GM12878 (cell line): ENCODE data around the gene SNX7. TPM values are rescaled to one million over a fixed set of nuclear protein-coding genes. Genes with fewer than 3 reads are reported as not detected.

ENCODE experiments used
- ATAC-seq: fragments of 200-7000 bp; cut with Tn5 transposase; 3 replicates; pipeline ENCODE4 v1.9.1; 2020; ENCODE audit warnings: mild to moderate bottlenecking, moderate library complexity
- BruUV-seq: library from RNA; stranded (reverse); fragments of 400-500 nt; replicated peaks from 2 replicates; lab custom pipeline; 2021; lab: Mats Ljungman, UMichigan
- CTCF ChIA-PET: fragments of 300-600 bp; sonication (Branson Sonifier 250); formaldehyde crosslinking; extraction: SDS; loops from one replicate; lab custom pipeline; 2021; ENCODE audit warnings: inconsistent platforms; lab: Yijun Ruan, JAX
- POLR2A ChIA-PET: fragments of 350-600 bp; formaldehyde crosslinking; extraction: SDS; loops from one replicate; lab custom pipeline; 2021; ENCODE audit warnings: inconsistent platforms; lab: Charles Lee
- RAD21 ChIA-PET: fragments of 300-600 bp; sonication (Branson Sonifier 250); formaldehyde crosslinking; loops from one replicate; lab custom pipeline; 2023; ENCODE audit warnings: antibody characterized with exemption; ENCODE audit not compliant: unreplicated experiment; lab: Charles Lee
- SMC1A ChIA-PET: fragments of 300-600 bp; sonication (Branson Sonifier 250); formaldehyde crosslinking; loops from one replicate; lab custom pipeline; 2023; ENCODE audit not compliant: unreplicated experiment, uncharacterized antibody; lab: Charles Lee
- DNase-seq: peaks from one replicate; pipeline ENCODE4 v3.0.0-alpha.2; 2011; ENCODE audit warnings: low read depth, low spot score
- FAIRE-seq: peaks from 3 replicates; lab custom pipeline; 2011; peaks lifted over from hg19 to GRCh38; lab: Jason Lieb, UNC
- H2AFZ ChIP-seq: 2 replicates; pipeline ENCODE4 v1.6.0; 2011; ENCODE audit warnings: low read depth, low read length, control low read depth; ENCODE audit not compliant: control insufficient read depth
- H3K27ac ChIP-seq: 2 replicates; pipeline ENCODE4 v1.5.1; 2011; ENCODE audit warnings: control low read depth; ENCODE audit not compliant: control insufficient read depth, insufficient read depth
- H3K27me3 ChIP-seq, 2 experiments: replicated peaks in 1 of 2; 2 replicates each; pipeline versions ENCODE4 v1.6.0 to v1.6.1; 2011; ENCODE audit warnings: low read length in 1 of 2; ENCODE audit not compliant: control insufficient read depth in 2 of 2, insufficient read depth in 2 of 2
- H3K36me3 ChIP-seq, 2 experiments: 2 replicates each; pipeline ENCODE4 v1.5.1; 2011; ENCODE audit warnings: low read length in 1 of 2; ENCODE audit not compliant: control insufficient read depth in 2 of 2, insufficient read depth in 2 of 2
- H3K4me1 ChIP-seq: 2 replicates; pipeline ENCODE4 v1.6.1; 2011; ENCODE audit warnings: mild to moderate bottlenecking, low read length, moderate library complexity, mixed read lengths; ENCODE audit not compliant: control insufficient read depth, insufficient read depth
- H3K4me2 ChIP-seq: 2 replicates; pipeline ENCODE4 v1.6.0; 2011; ENCODE audit warnings: control low read depth; ENCODE audit not compliant: control insufficient read depth, insufficient read depth
- H3K4me3 ChIP-seq: fragments of 200-600 bp; sonication (generic); 2 replicates; pipeline ENCODE4 v1.5.1; 2016
- H3K79me2 ChIP-seq: 2 replicates; pipeline ENCODE4 v1.6.0; 2011; ENCODE audit warnings: low read length; ENCODE audit not compliant: control insufficient read depth, insufficient read depth
- H3K9ac ChIP-seq: 2 replicates; pipeline ENCODE4 v1.8.0; 2011; ENCODE audit warnings: low read length, control low read depth, mixed read lengths; ENCODE audit not compliant: control insufficient read depth, insufficient read depth
- H3K9me3 ChIP-seq: replicated peaks from 3 replicates; pipeline ENCODE4 v1.5.1; 2011; ENCODE audit warnings: mild to moderate bottlenecking, low read length; ENCODE audit not compliant: control insufficient read depth, insufficient read depth
- H4K20me1 ChIP-seq: 2 replicates; pipeline ENCODE4 v1.6.0; 2011; ENCODE audit not compliant: control insufficient read depth, insufficient read depth
- MEF2B ChIP-seq: fragments of 450-650 bp; IDR thresholded peaks from 2 replicates; pipeline ENCODE4 v1.6.1; 2018; ENCODE audit warnings: mild to moderate bottlenecking, moderate library complexity; ENCODE audit not compliant: partially characterized antibody, poor library complexity, severe bottlenecking
- RAD21 ChIP-seq: IDR thresholded peaks from 2 replicates; pipeline ENCODE4 v1.6.1; 2011; ENCODE audit warnings: mild to moderate bottlenecking, low read depth, low read length, moderate library complexity; ENCODE audit not compliant: insufficient read depth
- WGBS: methylation state at CpG from one replicate; pipeline ENCODE4 v1.1.6; 2016; ENCODE audit warnings: low lambda C conversion rate; ENCODE audit not compliant: insufficient replicate concordance, insufficient coverage; ENCODE audit errors: missing lambda C conversion rate; 5-methylcytosine and 5-hydroxymethylcytosine counted together
- in situ Hi-C: fragments of 300-500 bp; cut with MboI; formaldehyde crosslinking; loops from 9 replicates; pipeline ENCODE4 v1.14.3; 2018; ENCODE audit warnings: mixed read lengths
- intact Hi-C: fragments of 100-400 bp; cut with micrococcal nuclease; formaldehyde crosslinking; loops from one replicate; pipeline ENCODE4 v1.14.2; 2022; ENCODE audit not compliant: unreplicated experiment
- polyA plus RNA-seq, 11 experiments: library from polyadenylated mRNA; depleted of rRNA in 4 of 11; unstranded in 6 of 11; stranded (reverse) in 5 of 11; fragments of >200 nt; fragmentation: Nextera tagmentation in 4 of 11; fragmentation: Illumina TruSeq in 1 of 11; extraction: Ambion mirVana in 4 of 11; extraction: Trizol in 1 of 11; gene quantifications; 1 replicate in 1 of 11; 2 replicates in 10 of 11; pipeline versions ENCODE4 v1.2.1 to v1.2.3, GENCODE V29; 2011 to 2016; ENCODE audit warnings: inconsistent platforms in 2 of 11, missing spikeins in 2 of 11, low read depth in 1 of 11
- total RNA-seq, 4 experiments: library from RNA; depleted of rRNA in 3 of 4; stranded (reverse); fragments of >200 nt in 3 of 4; fragmentation: Illumina TruSeq in 1 of 4; extraction: Trizol in 1 of 4; gene quantifications; 2 replicates each; pipeline versions ENCODE4 v1.2.1 to v1.2.3, GENCODE V29; 2013 to 2021
- TF ChIP-seq, protein P1 (sequence below): fragments of 450-650 bp; IDR thresholded peaks from 2 replicates; pipeline ENCODE4 v1.6.1; 2014; ENCODE audit warnings: mild to moderate bottlenecking

SNX7 gene
- total and polyA plus RNA-seq, 10 of the 15 experiments (the other 5 are each of a cell fraction or from before 2014, with no cell fraction given): 0.23 to 0.82 (median 0.34) TPM

DNA sequence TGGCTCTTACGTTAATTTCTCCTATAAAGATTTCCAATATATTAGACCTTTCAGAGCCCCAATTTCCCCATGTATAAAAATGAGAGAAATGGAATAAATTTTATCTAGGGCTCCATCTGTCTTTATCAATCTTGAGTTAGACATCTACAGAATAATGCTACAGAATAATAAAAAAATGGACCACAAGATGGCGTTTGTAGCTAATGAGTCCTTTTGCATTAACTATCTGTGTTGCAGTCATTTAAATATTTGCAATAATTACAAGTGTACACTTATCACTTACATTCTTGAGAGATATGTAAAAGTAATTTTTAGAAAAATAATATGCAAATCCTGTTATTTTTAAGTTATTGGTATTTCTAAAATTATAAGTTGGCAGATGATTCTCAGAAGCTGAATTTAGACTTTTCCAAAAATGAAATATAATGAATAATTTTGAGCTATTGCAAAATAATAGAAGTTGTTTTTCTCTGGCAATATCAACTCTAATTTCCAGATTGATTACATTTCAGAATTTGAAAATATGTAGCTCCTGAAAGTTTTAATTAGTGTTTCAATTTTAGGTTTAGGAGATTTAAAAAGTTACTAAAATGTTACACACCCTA, 87.7 kb downstream of the SNX7 start (continued):
- TF ChIP-seq RAD21: peak; percentile 31; the same call in 1 of the 2 replicates

DNA sequence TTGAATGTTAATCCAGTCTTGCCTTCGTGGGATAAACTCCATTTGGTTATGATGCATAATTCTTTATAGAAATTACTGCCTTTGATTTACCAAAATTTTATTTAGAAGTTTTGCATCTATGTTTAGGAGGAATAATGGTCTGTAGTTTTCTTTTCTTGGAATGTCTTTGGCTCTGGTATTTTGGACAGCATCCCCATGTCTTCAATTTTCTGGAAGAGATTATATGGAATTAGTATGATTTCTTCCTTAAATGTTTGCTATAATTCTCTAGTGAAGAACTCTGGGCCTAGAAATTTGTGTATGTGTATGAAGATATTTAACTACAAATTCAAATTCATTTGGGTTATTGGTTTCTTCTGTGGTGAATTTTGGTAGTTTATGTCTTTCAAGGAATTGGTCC, 92.7 kb downstream of the SNX7 start:
- intact Hi-C loops (no loop called here), in situ Hi-C loops (no loop called here)
- no peak overlapping the region for H3K9ac ChIP-seq
- no peak overlapping the region for H3K4me2 ChIP-seq
- no peaks in the 10 kb centered on the region for H3K9me3 ChIP-seq
- TF ChIP-seq MEF2B: no peak
- TF ChIP-seq, protein P1, sequence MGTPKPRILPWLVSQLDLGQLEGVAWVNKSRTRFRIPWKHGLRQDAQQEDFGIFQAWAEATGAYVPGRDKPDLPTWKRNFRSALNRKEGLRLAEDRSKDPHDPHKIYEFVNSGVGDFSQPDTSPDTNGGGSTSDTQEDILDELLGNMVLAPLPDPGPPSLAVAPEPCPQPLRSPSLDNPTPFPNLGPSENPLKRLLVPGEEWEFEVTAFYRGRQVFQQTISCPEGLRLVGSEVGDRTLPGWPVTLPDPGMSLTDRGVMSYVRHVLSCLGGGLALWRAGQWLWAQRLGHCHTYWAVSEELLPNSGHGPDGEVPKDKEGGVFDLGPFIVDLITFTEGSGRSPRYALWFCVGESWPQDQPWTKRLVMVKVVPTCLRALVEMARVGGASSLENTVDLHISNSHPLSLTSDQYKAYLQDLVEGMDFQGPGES: no peak
- FAIRE-seq (no peak), DNase-seq (no peak), ATAC-seq (no peak)
- no peaks in the 10 kb centered on the region for H3K79me2 ChIP-seq
- H4K20me1 ChIP-seq: no peaks in the 10 kb centered on the region
- ChIA-PET POLR2A (interaction anchor here (0.5 kb wide), 1 partner anchor 1495 kb away, joined by 3 read pairs; no protein-coding TSS in a partner anchor), RAD21 (no interaction called here), CTCF (no interaction called here), SMC1A (no interaction called here)
- H3K27me3 ChIP-seq: no peaks in the 10 kb centered on the region
- H3K4me1 ChIP-seq: no peaks in the 10 kb centered on the region
- WGBS: 4% methylated on average over 1 of the region's 1 CpG
- H3K36me3 ChIP-seq: no peaks in the 10 kb centered on the region
- no peak overlapping the region for H3K4me3 ChIP-seq
- H3K27ac ChIP-seq: no peak overlapping the region
- no peak overlapping the region for H2AFZ ChIP-seq
- BruUV-seq: no TSS peak
